Measurements from ENCODE around the gene PLIN5. TPM values are rescaled to one million over a fixed set of nuclear protein-coding genes. Genes with fewer than 3 reads are reported as not detected.

The PLIN5 gene
- total RNA-seq, 4 donors from 2014 or later: 1.0 to 21.2 (median 5.3) TPM

- intact Hi-C loops (cut with DNase I; ENCODE audit: low total_unique reads): no loop called here
- 93 to 94% methylated on average over 24 to 29 of the region's 29 CpGs for WGBS, 2 donors
- TF ChIP-seq CTCF (IDR thresholded peaks at IDR 0.05): no peak
- no peak for TF ChIP-seq POLR2A (IDR thresholded peaks at IDR 0.05)
- no peak overlapping the region for H3K4me3 ChIP-seq (ENCODE audit: low read depth, poor library complexity, severe bottlenecking)
- DNase-seq (ENCODE audit: low spot score in 2 of 2): no peak
Observed at GRCh38 chr19:4500841-4501591, 34.0 kb downstream of the PLIN5 start.

GRCh38 chr19:4499855-4500254, 35.2 kb downstream of the PLIN5 start:
- no peak for DNase-seq (ENCODE audit: low spot score in 2 of 2)
- intact Hi-C loops (cut with DNase I; ENCODE audit: low total_unique reads): no loop called here
- 91 to 93% methylated on average over 15 of the region's 15 CpGs for WGBS, 2 donors

GRCh38 chr19:4499318-4499717, 35.7 kb downstream of the PLIN5 start:
- no peak for TF ChIP-seq POLR2A (IDR thresholded peaks at IDR 0.05)
- no peak for TF ChIP-seq CTCF (IDR thresholded peaks at IDR 0.05)
- DNase-seq (ENCODE audit: low spot score in 2 of 2): no peak
- no peak overlapping the region for H3K4me3 ChIP-seq (ENCODE audit: low read depth, poor library complexity, severe bottlenecking)
- WGBS, 2 donors: 95% methylated on average over 23 of the region's 23 CpGs
- intact Hi-C loops (cut with DNase I; ENCODE audit: low total_unique reads): no loop called here

More at GRCh38 chr19:4499855-4500254, 35.2 kb downstream of the PLIN5 start:
- no peak overlapping the region for H3K4me3 ChIP-seq (ENCODE audit: low read depth, poor library complexity, severe bottlenecking)
- no peak for TF ChIP-seq CTCF (IDR thresholded peaks at IDR 0.05)
- no peak for TF ChIP-seq POLR2A (IDR thresholded peaks at IDR 0.05)

GRCh38 chr19:4498694-4499093, 36.3 kb downstream of the PLIN5 start:
- no peak for DNase-seq (ENCODE audit: low spot score in 2 of 2)
- TF ChIP-seq POLR2A (IDR thresholded peaks at IDR 0.05): no peak
- TF ChIP-seq CTCF (IDR thresholded peaks at IDR 0.05): no peak
- intact Hi-C loops (cut with DNase I; ENCODE audit: low total_unique reads): no loop called here
- no peak overlapping the region for H3K4me3 ChIP-seq (ENCODE audit: low read depth, poor library complexity, severe bottlenecking)
- 90 to 95% methylated on average over 11 to 12 of the region's 12 CpGs for WGBS, 2 donors

GRCh38 chr19:4497770-4498389, 37.1 kb downstream of the PLIN5 start:
- H3K4me3 ChIP-seq (ENCODE audit: low read depth, poor library complexity, severe bottlenecking): no peak overlapping the region
- TF ChIP-seq POLR2A (IDR thresholded peaks at IDR 0.05) (no peak), CTCF (IDR thresholded peaks at IDR 0.05) (no peak)
- WGBS, 2 donors: 92 to 97% methylated on average over 23 to 25 of the region's 25 CpGs
- intact Hi-C loops (cut with DNase I; ENCODE audit: low total_unique reads): no loop called here
- DNase-seq (ENCODE audit: low spot score in 2 of 2): no peak
